Small intestine (tissue), 7 donors: ENCODE measurements around the gene NINJ1. TPM values are rescaled to one million over a fixed set of nuclear protein-coding genes. Genes with fewer than 3 reads are reported as not detected.
"Not testable (repeated sequence)": the region's sequence is repeated elsewhere in the genome, so short reads cannot be mapped to it uniquely, and the experiment has no call there.

Experiments
- DNase-seq, 2 donors: peaks; one replicate each; pipeline versions ENCODE4 v3.0.0 to v3.0.0-alpha.2; 2013
- FAIRE-seq: peaks from 2 replicates; lab custom pipeline; 2012; peaks lifted over from hg19 to GRCh38; lab: Jason Lieb, UNC
- H3K27ac ChIP-seq, 3 donors: one replicate each; pipeline ENCODE4 v1.5.1; 2013; ENCODE audit warnings: low read length in 2 of 3, mild to moderate bottlenecking in 2 of 3, control low read depth in 1 of 3, inconsistent platforms in 1 of 3, low read depth in 1 of 3, moderate library complexity in 1 of 3
- H3K27me3 ChIP-seq, 3 donors: one replicate each; pipeline ENCODE4 v1.6.1; 2013; ENCODE audit warnings: low read length in 3 of 3, inconsistent platforms in 1 of 3; ENCODE audit not compliant: control insufficient read depth in 3 of 3, insufficient read depth in 3 of 3
- H3K36me3 ChIP-seq, 3 donors: one replicate each; pipeline ENCODE4 v1.6.1; 2013; ENCODE audit warnings: low read length in 3 of 3, inconsistent platforms in 1 of 3, low read depth in 1 of 3, mild to moderate bottlenecking in 1 of 3, moderate library complexity in 1 of 3; ENCODE audit not compliant: control insufficient read depth in 3 of 3, insufficient read depth in 2 of 3
- H3K4me1 ChIP-seq, 3 donors: one replicate each; pipeline ENCODE4 v1.6.1; 2013; ENCODE audit warnings: low read length in 2 of 3, inconsistent platforms in 1 of 3, low read depth in 1 of 3, mild to moderate bottlenecking in 1 of 3, moderate library complexity in 1 of 3; ENCODE audit not compliant: control insufficient read depth in 3 of 3, insufficient read depth in 2 of 3
- H3K4me3 ChIP-seq, 3 donors: one replicate each; pipeline ENCODE4 v1.5.1; 2013; ENCODE audit warnings: low read length in 3 of 3, control low read depth in 1 of 3, inconsistent platforms in 1 of 3, low read depth in 1 of 3, mild to moderate bottlenecking in 1 of 3, moderate library complexity in 1 of 3
- H3K9me3 ChIP-seq, 2 donors: one replicate each; pipeline ENCODE4 v1.6.1; 2013; ENCODE audit warnings: low read depth in 1 of 2, low read length in 1 of 2; ENCODE audit not compliant: control insufficient read depth in 2 of 2, insufficient read depth in 1 of 2
- WGBS, 3 donors: extraction: QIAGEN DNeasy Blood & Tissue Kit; methylation state at CpG; one replicate each; pipeline ENCODE4 v1.1.7; 2013; 5-methylcytosine and 5-hydroxymethylcytosine counted together
- polyA plus RNA-seq, 4 donors: library from polyadenylated mRNA; stranded (reverse) in 3 of 4; unstranded in 1 of 4; fragments of 200-250 nt in 3 of 4; fragments of 120-200 nt in 1 of 4; gene quantifications; one replicate each; pipeline versions ENCODE4 v1.2.1 to v1.2.3, GENCODE V29; 2013
- donor health status: healthy with polysubstance abuse.
- donor health status: control.
- donor health status: control.
- donor health status: Bipolar disorder and iron deficiency.
- donor health status: healthy.

The NINJ1 gene
- polyA plus RNA-seq, 4 donors: 29.4 to 93.2 (median 54.0) TPM

GRCh38 chr9:93111001-93111370 is 23.1 kb downstream of the NINJ1 start:
- H3K36me3 ChIP-seq: peaks cover 0 to 80% (median 14%) of the 10 kb centered on the region in 3 donors
- no peak overlapping the region for H3K4me3 ChIP-seq
- H3K27me3 ChIP-seq: no peaks in the 10 kb centered on the region
- no peaks in the 10 kb centered on the region for H3K9me3 ChIP-seq
- 91 to 94% (median 91%) methylated on average over 11 of the region's 11 CpGs for WGBS, 3 donors
- no peak for FAIRE-seq
- no peak overlapping the region for H3K27ac ChIP-seq
- H3K4me1 ChIP-seq: no peaks in the 10 kb centered on the region
- DNase-seq: no peak

GRCh38 chr9:93110311-93110855 is 23.7 kb downstream of the NINJ1 start:
- Histone ChIP-seq H3K4me1 (no peaks in the 10 kb centered on the region), H3K36me3 (peaks cover 0 to 80% (median 14%) of the 10 kb centered on the region in 3 donors), H3K27me3 (no peaks in the 10 kb centered on the region), H3K4me3 (no peak overlapping the region), H3K9me3 (no peaks in the 10 kb centered on the region), H3K27ac (no peak overlapping the region)
- WGBS, 3 donors: 94 to 97% (median 96%) methylated on average over 14 of the region's 14 CpGs
- FAIRE-seq: no peak
- DNase-seq: no peak

- FAIRE-seq (no peak), DNase-seq (no peak)
- WGBS, 3 donors: 80 to 83% (median 82%) methylated on average over 15 of the region's 15 CpGs
- no peaks in the 10 kb centered on the region for H3K27me3 ChIP-seq
- no peak overlapping the region for H3K27ac ChIP-seq
- H3K36me3 ChIP-seq: peaks cover 0 to 66% (median 14%) of the 10 kb centered on the region in 3 donors
- no peak overlapping the region for H3K4me3 ChIP-seq
- H3K4me1 ChIP-seq: no peaks in the 10 kb centered on the region
- H3K9me3 ChIP-seq: peaks cover 0 to 2% of the 10 kb centered on the region in 2 donors
These were observed 25.6 kb downstream of the NINJ1 start for GRCh38 chr9:93108291-93109041.

GRCh38 chr9:93107825-93108161 is 26.3 kb downstream of the NINJ1 start:
- Histone ChIP-seq H3K27me3 (no peaks in the 10 kb centered on the region), H3K9me3 (peaks cover 0 to 2% of the 10 kb centered on the region in 2 donors), H3K27ac (no peak overlapping the region), H3K4me1 (no peaks in the 10 kb centered on the region), H3K36me3 (peaks cover 0 to 59% (median 14%) of the 10 kb centered on the region in 3 donors), H3K4me3 (no peak overlapping the region)
- no peak for DNase-seq
- FAIRE-seq: no peak
- WGBS, 3 donors: 81 to 87% (median 84%) methylated on average over 6 of the region's 6 CpGs

GRCh38 chr9:93107151-93107824 is 26.8 kb downstream of the NINJ1 start:
- Histone ChIP-seq H3K27ac (no peak overlapping the region), H3K4me3 (no peak overlapping the region), H3K4me1 (no peaks in the 10 kb centered on the region), H3K9me3 (peaks cover 0 to 2% of the 10 kb centered on the region in 2 donors), H3K36me3 (peaks cover 0 to 54% (median 14%) of the 10 kb centered on the region in 3 donors), H3K27me3 (no peaks in the 10 kb centered on the region)
- DNase-seq: no peak
- no peak for FAIRE-seq
- 80 to 92% (median 84%) methylated on average over 14 of the region's 14 CpGs for WGBS, 3 donors

DNA sequence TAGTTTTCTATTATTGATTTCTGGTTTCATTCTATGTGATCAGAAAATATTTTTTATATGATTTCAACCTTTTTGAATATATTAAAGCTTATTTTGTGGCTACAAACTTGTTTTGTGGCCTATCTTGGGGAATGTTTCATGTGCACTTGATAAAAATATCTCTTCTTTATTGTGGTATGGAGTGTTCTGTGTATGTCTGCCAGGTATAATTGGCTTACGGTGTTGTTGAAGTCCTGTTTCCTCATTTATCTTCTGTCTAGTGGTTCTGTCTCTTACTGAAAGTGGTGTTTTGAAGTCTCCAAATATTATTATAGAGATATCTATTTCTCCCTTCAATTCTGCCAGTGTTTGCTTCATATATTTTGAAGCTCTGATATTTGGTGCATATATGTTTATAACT is 28.4 kb downstream of the NINJ1 start:
- Histone ChIP-seq H3K9me3 (peaks cover 0 to 2% of the 10 kb centered on the region in 2 donors), H3K4me3 (no peak overlapping the region), H3K4me1 (no peaks in the 10 kb centered on the region), H3K27me3 (no peaks in the 10 kb centered on the region), H3K27ac (no peak overlapping the region), H3K36me3 (peaks cover 0 to 37% (median 5%) of the 10 kb centered on the region in 3 donors)
- DNase-seq (no peak), FAIRE-seq (no peak)
- 81 to 88% (median 86%) methylated on average over 1 of the region's 1 CpG for WGBS, 3 donors

DNA sequence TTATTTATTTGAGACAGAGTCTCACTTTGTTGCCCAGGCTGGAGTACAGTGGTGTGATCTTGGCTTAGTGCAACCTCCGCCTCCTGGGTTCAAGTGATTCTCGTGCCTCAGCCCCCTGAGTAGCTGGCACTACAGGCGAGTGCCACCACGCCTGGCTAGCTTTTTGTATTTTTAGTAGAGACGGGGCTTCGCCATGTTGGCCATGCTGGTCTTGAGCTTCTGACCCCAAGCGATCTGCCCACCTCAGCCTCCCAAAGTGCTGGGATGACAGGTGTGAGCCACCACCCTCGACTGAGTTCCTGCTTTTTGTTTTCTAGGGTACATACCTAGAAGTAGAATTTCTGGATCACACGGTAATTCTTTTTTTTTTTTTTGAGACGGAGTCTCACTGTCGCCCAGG is 33.0 kb downstream of the NINJ1 start:
- 94 to 98% (median 96%) methylated on average over 11 of the region's 11 CpGs for WGBS, 3 donors
- not testable (repeated sequence) for DNase-seq, H3K4me3 ChIP-seq, FAIRE-seq, H3K27me3 ChIP-seq, H3K27ac ChIP-seq, H3K9me3 ChIP-seq
- Histone ChIP-seq H3K4me1 (peaks cover 10 to 20% (median 16%) of the 10 kb centered on the region in 3 donors), H3K36me3 (peaks cover 0 to 14% (median 0%) of the 10 kb centered on the region in 3 donors)

DNA sequence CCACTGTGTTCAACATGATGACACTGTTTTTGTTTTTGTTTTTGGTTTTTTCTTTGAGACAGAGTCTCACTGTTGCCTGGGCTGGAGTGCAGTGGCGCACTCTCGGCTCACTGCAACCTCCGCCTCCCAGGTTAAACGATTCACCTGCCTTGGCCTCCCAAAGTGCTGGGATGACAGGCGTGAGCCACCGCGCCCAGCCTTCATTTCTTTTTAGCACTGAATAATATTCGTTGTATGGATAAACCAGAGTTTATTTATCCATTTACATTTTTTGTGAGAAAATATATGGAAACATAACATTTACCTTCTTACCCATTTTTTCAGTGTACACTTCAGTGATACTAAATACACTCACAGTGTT is 33.8 kb downstream of the NINJ1 start:
- no peak overlapping the region for H3K27ac ChIP-seq
- WGBS, 3 donors: 95 to 96% (median 95%) methylated on average over 8 of the region's 8 CpGs
- FAIRE-seq (no peak), DNase-seq (no peak)
- H3K9me3 ChIP-seq: peaks cover 0 to 2% of the 10 kb centered on the region in 2 donors
- no peaks in the 10 kb centered on the region for H3K27me3 ChIP-seq
- H3K4me3 ChIP-seq: no peak overlapping the region
- peaks cover 0 to 14% (median 0%) of the 10 kb centered on the region in 3 donors for H3K36me3 ChIP-seq
- H3K4me1 ChIP-seq: peaks cover 10 to 20% (median 16%) of the 10 kb centered on the region in 3 donors
